NAMALWA (cell line): Measurements from ENCODE around the gene MACO1.
"Not testable (repeated sequence)": the region's sequence is repeated elsewhere in the genome, so short reads cannot be mapped to it uniquely, and the experiment has no call there.

Source experiments
- DNase-seq: peaks from one replicate; pipeline ENCODE4 v3.0.0-alpha.2; 2015; ENCODE audit warnings: low spot score

Gene MACO1

DNA sequence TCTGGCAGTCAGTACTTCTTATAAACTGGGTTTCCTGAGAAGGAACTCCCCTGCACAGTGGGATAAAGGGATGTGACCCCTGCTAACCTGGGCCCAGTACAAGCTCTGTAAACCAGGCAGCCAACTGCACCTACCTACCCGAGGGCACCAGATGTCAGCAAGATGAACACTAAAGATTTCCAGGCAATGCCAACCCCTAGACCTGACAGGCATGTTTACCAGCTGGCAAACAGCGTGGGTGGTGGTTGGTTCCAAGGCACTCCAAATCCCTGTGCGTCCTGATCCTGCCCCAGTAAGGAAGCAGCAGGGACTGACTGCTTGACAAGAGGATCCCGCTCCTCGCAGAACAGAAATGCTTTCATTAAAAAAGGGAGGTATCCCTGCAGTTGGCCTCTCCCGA lies 7.5 kb upstream of the MACO1 start:
- DNase-seq: not testable (repeated sequence)

DNA sequence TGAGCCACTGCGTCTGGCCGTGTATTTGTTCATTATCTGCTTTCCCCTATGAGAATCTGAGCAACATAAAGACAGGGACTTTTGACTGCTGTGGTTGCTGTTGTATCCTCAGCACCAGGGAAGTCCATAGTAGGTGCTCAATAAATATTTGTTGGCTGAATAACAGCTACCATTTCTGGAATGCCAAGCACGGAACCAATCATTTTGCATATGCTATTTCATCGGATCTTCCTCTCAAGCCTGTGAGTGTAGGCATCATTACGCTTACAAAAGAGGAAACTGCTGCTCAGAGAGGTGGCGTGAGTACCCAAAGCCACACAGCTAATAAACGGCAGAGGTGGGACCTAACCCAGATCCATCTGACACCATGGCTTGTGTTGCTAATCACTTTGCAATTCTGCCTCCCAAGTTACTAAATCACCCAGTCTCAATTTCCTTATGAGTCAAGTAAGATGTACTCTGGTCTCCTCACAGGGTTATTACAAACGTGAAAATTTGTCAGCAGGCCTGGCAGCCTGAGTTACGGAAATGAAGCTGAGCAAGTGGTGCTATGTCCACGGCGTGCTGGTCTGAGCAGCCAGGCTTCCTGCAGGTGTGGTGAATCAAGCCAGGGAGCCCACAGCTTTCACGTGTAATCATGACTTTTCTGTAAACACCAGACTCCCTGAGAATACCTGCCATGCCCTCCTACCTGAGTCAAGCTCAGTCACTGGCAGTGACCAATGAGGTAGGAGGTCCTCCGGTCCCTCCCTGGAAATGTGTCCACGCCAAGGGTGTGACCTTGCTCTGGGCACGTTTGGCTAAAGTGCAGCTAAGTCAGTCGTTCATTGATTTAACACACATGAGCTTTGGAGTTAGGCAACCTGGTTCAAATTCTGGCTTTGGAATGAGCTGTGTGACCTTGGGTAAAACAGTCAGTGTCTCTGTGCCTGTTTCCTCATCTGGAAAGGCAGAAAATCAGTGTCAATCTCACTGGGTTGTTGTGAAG lies 5.3 kb upstream of the MACO1 start:
- no peak for DNase-seq

GRCh38 chr1:25427696-25428095 lies 3.0 kb upstream of the MACO1 start:
- no peak for DNase-seq

GRCh38 chr1:25428475-25429166 lies 2.1 kb upstream of the MACO1 start:
- DNase-seq: no peak

- peak; percentile 77 for DNase-seq
Measured at GRCh38 chr1:25430967-25431881, 527 bp downstream of the MACO1 start.

DNA sequence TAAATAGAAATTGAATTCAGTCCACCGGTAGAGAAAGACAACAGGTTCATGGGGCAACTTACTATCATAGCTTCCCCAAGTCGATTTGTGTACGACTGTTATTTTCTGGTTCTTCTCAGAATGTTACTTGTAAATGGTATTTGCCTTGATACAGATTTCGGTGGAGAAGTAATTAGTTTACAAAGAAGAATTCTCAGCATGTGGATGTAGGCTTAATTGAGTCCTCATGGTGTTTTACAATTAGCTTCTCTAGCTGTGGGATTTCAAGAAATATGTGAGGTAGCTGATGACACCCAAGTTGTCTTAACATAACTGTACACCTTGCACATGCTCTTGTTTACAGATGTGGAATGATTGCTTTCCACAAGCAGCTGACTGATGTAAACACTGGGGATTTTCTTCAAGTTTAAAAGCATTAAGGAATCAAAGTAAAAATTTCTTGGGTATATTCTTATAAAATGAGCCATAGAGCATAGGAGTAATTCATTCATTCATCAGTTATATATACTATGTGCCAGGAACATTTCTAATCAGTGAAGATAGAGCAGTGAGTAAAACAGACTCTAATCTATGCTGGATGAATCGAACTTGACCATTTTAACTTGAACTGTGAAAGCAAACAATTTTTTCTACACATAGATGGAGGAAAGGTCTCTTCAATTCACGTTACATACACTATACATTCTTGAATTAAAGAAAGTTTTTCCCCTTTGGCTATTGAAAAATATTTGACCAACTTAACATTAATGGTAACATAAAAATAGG lies 1.4 kb downstream of the MACO1 start:
- DNase-seq: peak; percentile 54

GRCh38 chr1:25432749-25433388 lies 2.2 kb downstream of the MACO1 start:
- DNase-seq: peak; percentile 38

DNA sequence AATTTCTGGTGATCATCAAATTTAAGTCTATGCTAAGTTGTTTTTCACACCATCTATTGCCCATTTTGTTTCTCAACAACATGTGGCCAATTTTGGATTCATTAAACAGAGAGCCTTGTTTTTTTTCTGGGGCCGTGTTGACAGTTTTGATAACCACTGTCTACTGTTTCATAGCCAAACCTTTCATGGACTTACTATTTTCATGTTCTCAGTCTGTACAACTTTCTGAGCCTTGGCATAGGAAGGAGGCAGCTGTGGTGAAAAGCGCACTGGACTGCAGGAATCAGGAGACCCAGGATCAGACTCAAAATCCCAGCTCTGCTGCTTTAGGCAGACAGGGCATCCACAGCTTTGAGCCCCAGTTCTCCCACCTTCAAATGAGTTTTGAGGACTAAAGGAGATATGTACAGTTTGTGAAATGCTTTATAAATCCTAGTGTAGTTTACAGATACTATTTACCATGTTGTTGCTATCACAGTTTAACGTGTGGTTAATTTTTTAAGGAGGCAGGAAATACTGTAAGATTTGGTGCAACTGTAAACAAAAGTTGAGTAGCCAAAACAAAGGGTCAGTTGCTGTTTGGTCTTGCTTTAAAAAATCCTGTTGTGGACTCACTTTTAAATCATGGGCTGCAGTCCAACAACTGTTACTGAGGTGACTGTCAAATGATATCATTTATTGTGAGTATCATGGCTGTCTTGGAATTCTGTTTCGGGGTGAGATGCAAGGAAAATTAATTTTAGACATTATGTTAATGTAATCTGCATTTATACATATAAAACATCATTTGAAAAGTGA lies 2.9 kb downstream of the MACO1 start:
- no peak for DNase-seq

GRCh38 chr1:25435397-25436108 lies 4.9 kb downstream of the MACO1 start:
- peak; percentile 27 for DNase-seq

DNA sequence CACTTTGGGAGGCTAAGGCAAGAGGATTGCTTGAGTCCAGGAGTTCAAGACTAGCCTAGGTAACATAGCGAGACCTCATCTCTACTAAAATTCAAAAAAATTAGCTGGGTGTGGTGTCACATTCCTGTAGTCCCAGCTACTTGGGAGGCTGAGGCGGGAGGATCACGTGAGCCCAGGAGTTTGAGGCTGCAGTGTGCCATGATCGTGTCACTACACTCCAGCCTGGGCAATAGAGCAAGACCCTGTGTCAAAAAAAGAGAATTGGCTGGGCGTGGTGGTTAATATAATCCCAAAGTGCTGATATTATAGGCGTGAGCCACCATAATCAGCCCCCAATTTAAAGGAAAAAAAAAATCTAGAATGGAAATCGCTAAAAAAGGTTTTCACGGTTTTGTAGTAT lies 7.0 kb downstream of the MACO1 start:
- no peak for DNase-seq

GRCh38 chr1:25439287-25439686 lies 8.6 kb downstream of the MACO1 start:
- DNase-seq: no peak

DNA sequence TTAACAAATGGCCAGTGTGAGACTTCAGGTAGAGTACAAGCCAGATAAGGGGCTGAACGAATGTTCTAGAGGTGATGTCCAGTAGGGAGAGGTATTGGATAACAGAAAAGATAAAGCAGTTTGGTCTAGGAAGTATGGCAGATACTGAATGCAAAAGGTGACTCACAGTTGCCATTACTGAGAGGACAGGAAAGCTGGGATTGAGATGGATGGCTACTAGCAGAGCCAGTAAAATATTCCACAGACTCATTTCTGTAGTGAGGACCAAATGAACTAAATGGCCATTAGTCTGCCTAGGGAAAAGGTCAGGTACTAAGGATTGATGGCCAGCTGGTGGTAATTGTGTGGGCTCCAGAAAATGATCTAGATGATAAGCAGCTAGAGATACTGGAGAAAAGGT lies 11.5 kb downstream of the MACO1 start:
- DNase-seq: no peak

- DNase-seq: no peak
Measured at GRCh38 chr1:25443030-25443699, 12.5 kb downstream of the MACO1 start.

DNA sequence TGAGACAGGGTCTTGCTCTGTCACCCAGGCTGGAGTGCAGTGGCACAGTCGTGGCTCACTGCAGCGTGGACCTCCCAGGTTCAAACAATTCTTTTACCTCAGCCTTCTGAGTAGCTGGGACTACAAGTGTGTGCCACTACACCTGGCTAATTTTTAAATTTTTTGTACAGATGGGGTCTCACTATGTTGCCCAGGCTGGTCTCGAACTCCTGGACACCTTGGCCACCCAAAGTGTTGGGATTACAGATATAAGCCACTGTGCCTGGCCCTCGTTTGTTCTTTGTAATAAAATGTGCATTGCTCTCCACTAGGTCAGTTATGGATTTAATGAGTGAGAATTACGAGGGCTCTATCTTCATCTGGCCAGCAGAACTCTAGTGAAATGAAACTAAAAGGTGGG lies 13.9 kb downstream of the MACO1 start:
- DNase-seq: not testable (repeated sequence)

DNA sequence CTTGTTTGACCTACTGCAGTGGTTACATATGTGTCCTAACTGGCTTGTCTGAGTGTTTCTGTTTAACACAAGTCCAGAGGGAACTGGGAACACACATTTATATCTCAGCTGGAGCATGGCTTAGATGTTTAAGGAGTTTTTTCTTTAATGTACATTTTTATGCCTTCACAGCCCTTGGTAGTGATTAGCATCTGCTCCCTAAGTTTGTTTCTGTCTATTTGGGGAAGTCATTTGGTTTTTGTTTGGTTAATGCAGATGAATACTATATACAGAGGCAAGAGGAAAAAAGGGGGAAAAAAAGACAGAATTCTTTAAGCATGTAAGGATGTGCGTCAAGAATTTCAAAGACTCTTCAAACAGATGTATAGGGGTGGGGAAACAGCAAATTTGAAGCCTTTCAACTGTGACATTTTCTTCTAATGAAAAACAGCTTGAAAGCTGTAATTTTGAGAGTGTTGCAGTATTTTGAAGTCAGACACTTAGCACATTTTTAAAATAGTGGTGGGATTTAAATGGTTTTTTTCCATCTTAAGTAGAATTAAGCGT lies 15.4 kb downstream of the MACO1 start:
- DNase-seq: no peak

DNA sequence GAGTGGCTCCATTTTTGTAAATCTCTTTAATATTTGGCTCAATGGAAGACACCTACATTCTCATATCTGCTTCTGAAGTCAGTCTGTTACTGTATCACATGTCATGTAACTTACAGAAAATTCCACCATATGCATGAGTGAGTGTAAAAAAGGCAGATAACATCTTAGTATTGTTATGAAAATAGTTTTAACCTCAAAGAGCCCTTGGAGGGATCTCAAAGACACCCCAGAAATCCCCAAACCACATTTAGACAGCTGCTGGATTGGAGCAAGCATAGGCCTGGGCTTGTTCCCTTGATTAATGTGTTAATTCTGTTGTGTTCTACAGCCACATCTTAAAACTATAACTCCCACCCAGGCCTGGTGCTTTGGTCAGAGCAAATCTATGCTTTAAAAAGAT lies 16.9 kb downstream of the MACO1 start:
- DNase-seq: no peak

DNA sequence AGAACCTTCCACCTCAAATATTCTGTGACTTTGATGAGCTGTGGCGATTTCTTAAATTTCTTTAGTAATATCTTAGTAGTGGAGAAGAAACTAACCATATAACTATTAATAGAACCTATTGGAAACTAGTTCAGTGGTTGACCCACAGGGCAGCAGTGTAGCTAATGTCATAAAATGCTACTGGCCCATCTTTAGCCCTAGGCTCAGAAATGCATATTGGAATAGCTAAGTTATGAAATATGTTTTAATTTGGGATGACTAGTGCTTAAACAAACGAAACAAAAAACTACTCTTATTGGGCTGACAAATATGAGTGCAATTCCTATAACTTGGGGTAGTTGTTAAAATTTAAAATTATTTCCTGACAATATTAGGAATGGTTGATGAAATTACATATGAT lies 20.2 kb downstream of the MACO1 start:
- no peak for DNase-seq

- peak; percentile 51 for DNase-seq
Measured at GRCh38 chr1:25451908-25452307, 21.2 kb downstream of the MACO1 start.

DNA sequence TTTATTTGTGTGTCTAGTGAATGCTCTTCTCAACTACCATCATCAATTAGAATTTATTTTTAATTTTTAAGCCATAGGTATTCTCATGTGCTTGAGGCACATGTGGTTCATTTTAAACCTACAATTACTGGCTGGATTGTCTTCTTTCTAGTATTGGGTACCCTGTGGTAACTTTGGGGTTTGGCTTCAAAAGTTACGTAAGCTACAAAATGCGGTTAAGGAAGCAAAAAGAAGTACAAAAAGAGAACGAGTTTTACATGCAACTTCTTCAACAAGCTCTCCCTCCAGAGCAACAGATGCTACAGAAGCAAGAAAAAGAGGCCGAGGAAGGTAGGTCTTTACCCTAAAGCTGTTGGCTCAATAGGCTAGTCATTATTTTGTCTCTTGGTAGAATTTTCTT lies 25.8 kb downstream of the MACO1 start:
- DNase-seq: no peak
